SK-N-SH (cell line): Measurements from ENCODE around the gene MAP2K4. TPM values are rescaled to one million over a fixed set of nuclear protein-coding genes. Genes with fewer than 3 reads are reported as not detected.

Experiments used
- CTCF ChIA-PET: fragments of 300-600, 350-600 bp; formaldehyde crosslinking; extraction: SDS; loops from one replicate; lab custom pipeline; 2021; lab: Yijun Ruan, JAX
- POLR2A ChIA-PET: fragments of 350-600 bp; sonication (Branson Sonifier 250); formaldehyde crosslinking; extraction: SDS; loops from one replicate; lab custom pipeline; 2020; ENCODE audit warnings: antibody characterized with exemption, inconsistent platforms; lab: Yijun Ruan, JAX
- DNase-seq: peaks from one replicate; pipeline ENCODE4 v3.0.0; 2012
- H2AFZ ChIP-seq: fragments of 200-600 bp; sonication (generic); 2 replicates; pipeline ENCODE4 v1.8.1; 2016; ENCODE audit warnings: antibody characterized with exemption, mild to moderate bottlenecking, low read depth
- H3F3A ChIP-seq: fragments of 200-600 bp; sonication (generic); replicated peaks from 2 replicates; pipeline ENCODE3; 2016; ENCODE audit warnings: antibody characterized with exemption, mild to moderate bottlenecking; ENCODE audit not compliant: insufficient read depth
- H3K27ac ChIP-seq, 2 experiments: fragments of 200-500 bp in 1 of 2; fragments of 200-600 bp in 1 of 2; sonication (Bioruptor generic) in 1 of 2; sonication (generic), shearing (Covaris generic) in 1 of 2; 2 replicates each; pipeline versions ENCODE4 v1.5.1 to v1.6.1; 2014 to 2016; ENCODE audit warnings: low read depth in 2 of 2, inconsistent platforms in 1 of 2, low read length in 1 of 2, mild to moderate bottlenecking in 1 of 2, mixed read lengths in 1 of 2
- H3K27me3 ChIP-seq: fragments of 200-600 bp; sonication (generic), shearing (Covaris generic); 2 replicates; pipeline ENCODE4 v1.6.1; 2016; ENCODE audit warnings: mixed run types; ENCODE audit not compliant: insufficient read depth
- H3K36me3 ChIP-seq, 2 experiments: fragments of 200-500 bp in 1 of 2; fragments of 200-600 bp in 1 of 2; sonication (Bioruptor generic) in 1 of 2; sonication (generic) in 1 of 2; replicated peaks in 1 of 2; 2 replicates each; pipeline versions ENCODE3 to v1.5.1; 2014 to 2016; ENCODE audit warnings: low read length in 1 of 2, mild to moderate bottlenecking in 1 of 2; ENCODE audit not compliant: insufficient read depth in 2 of 2, control insufficient read depth in 1 of 2
- H3K4me1 ChIP-seq, 2 experiments: fragments of 200-500 bp in 1 of 2; fragments of 200-600 bp in 1 of 2; sonication (Bioruptor generic) in 1 of 2; sonication (generic), shearing (Covaris generic) in 1 of 2; 2 replicates each; pipeline versions ENCODE4 v1.5.1 to v1.6.1; 2014 to 2016; ENCODE audit warnings: low read depth in 1 of 2, low read length in 1 of 2, mixed run types in 1 of 2; ENCODE audit not compliant: insufficient read depth in 2 of 2, control insufficient read depth in 1 of 2
- H3K4me2 ChIP-seq: fragments of 200-600 bp; sonication (generic), shearing (Covaris generic); 2 replicates; pipeline ENCODE4 v1.6.1; 2017; ENCODE audit warnings: mixed run types
- H3K4me3 ChIP-seq, 2 experiments: fragments of 200-500 bp in 1 of 2; fragments of 200-600 bp in 1 of 2; sonication (Bioruptor generic) in 1 of 2; sonication (generic), shearing (Covaris generic) in 1 of 2; 2 replicates each; pipeline versions ENCODE4 v1.5.1 to v1.8.1; 2014 to 2016; ENCODE audit warnings: low read depth in 2 of 2, inconsistent platforms in 1 of 2, low read length in 1 of 2, mild to moderate bottlenecking in 1 of 2, mixed read lengths in 1 of 2, moderate library complexity in 1 of 2
- H3K79me2 ChIP-seq: fragments of 200-600 bp; sonication (generic); 2 replicates; pipeline ENCODE4 v1.8.1; 2017; ENCODE audit warnings: mild to moderate bottlenecking; ENCODE audit not compliant: insufficient read depth
- H3K9ac ChIP-seq: fragments of 200-600 bp; sonication (generic); 2 replicates; pipeline ENCODE4 v1.6.1; 2017; ENCODE audit warnings: mixed run types
- H3K9me2 ChIP-seq: fragments of 200-600 bp; sonication (generic); 2 replicates; pipeline ENCODE4 v1.6.1; 2017; ENCODE audit warnings: mixed run types
- H3K9me3 ChIP-seq: fragments of 200-600 bp; sonication (generic); 2 replicates; pipeline ENCODE4 v1.6.1; 2017; ENCODE audit warnings: mixed run types, mild to moderate bottlenecking, moderate library complexity
- H4K20me1 ChIP-seq: fragments of 200-600 bp; sonication (generic); 2 replicates; pipeline ENCODE4 v1.6.1; 2017; ENCODE audit warnings: mild to moderate bottlenecking, mixed run types; ENCODE audit not compliant: insufficient read depth
- CHD2 ChIP-seq: fragments of 150-350 bp; IDR thresholded peaks from 2 replicates; pipeline ENCODE4 v1.6.1; 2018; ENCODE audit warnings: low read length; ENCODE audit not compliant: partially characterized antibody
- CTCF ChIP-seq: fragments of 200-600 bp; sonication (generic); IDR thresholded peaks from 2 replicates; pipeline ENCODE4 v1.6.1; 2017; ENCODE audit warnings: antibody characterized with exemption, mild to moderate bottlenecking, moderate library complexity
- ELF1 ChIP-seq: IDR thresholded peaks from 2 replicates; pipeline ENCODE4 v1.4.0; 2012
- FOXJ3 ChIP-seq: sonication (generic); formaldehyde crosslinking; IDR thresholded peaks from 2 replicates; pipeline ENCODE4 v1.5.1; 2020; ENCODE audit warnings: mild to moderate bottlenecking, missing genetic modification reagents
- FOXM1 ChIP-seq: IDR thresholded peaks from 2 replicates; pipeline ENCODE4 v1.4.0; 2012; ENCODE audit warnings: low read depth, mild to moderate bottlenecking
- JUND ChIP-seq: IDR thresholded peaks from 2 replicates; pipeline ENCODE4 v1.4.0; 2012
- MAX ChIP-seq: IDR thresholded peaks from 2 replicates; pipeline ENCODE4 v1.4.0; 2012; ENCODE audit warnings: low read depth
- MXI1 ChIP-seq: IDR thresholded peaks from 2 replicates; pipeline ENCODE4 v1.6.1; 2012; ENCODE audit warnings: mild to moderate bottlenecking, low read depth, low read length, improper control_type of control experiment
- NFIC ChIP-seq: IDR thresholded peaks from 2 replicates; pipeline ENCODE4 v1.4.0; 2012; ENCODE audit warnings: borderline replicate concordance
- NRF1 ChIP-seq: IDR thresholded peaks from 2 replicates; pipeline ENCODE4 v1.6.1; 2012; ENCODE audit warnings: low read depth, mild to moderate bottlenecking, low read length
- RAD21 ChIP-seq: IDR thresholded peaks from 2 replicates; pipeline ENCODE4 v1.6.1; 2012; ENCODE audit warnings: mild to moderate bottlenecking, low read length
- RCOR1 ChIP-seq: fragments of 150-350 bp; IDR thresholded peaks from 2 replicates; pipeline ENCODE4 v1.6.1; 2017; ENCODE audit warnings: antibody characterized with exemption, low read length
- RFX5 ChIP-seq: IDR thresholded peaks from 2 replicates; pipeline ENCODE4 v1.6.1; 2012; ENCODE audit warnings: mild to moderate bottlenecking, improper control_type of control experiment, low read length
- RXRA ChIP-seq: IDR thresholded peaks from 2 replicates; pipeline ENCODE4 v1.4.0; 2012; ENCODE audit warnings: low read depth, mild to moderate bottlenecking, borderline replicate concordance
- SIN3A ChIP-seq: IDR thresholded peaks from 2 replicates; pipeline ENCODE4 v1.6.1; 2012; ENCODE audit warnings: low read depth, mild to moderate bottlenecking, low read length, moderate library complexity, borderline replicate concordance
- SMC3 ChIP-seq: IDR thresholded peaks from 2 replicates; pipeline ENCODE4 v1.6.1; 2012; ENCODE audit warnings: low read depth, low read length, improper control_type of control experiment
- TCF12 ChIP-seq: IDR thresholded peaks from 2 replicates; pipeline ENCODE4 v1.4.0; 2012
- TEAD4 ChIP-seq: IDR thresholded peaks from 2 replicates; pipeline ENCODE4 v1.4.0; 2012; ENCODE audit warnings: mild to moderate bottlenecking, borderline replicate concordance; ENCODE audit not compliant: insufficient read depth
- WGBS: methylation state at CpG from one replicate; pipeline ENCODE4 v1.1.6; 2017; ENCODE audit warnings: low lambda C conversion rate; 5-methylcytosine and 5-hydroxymethylcytosine counted together
- polyA plus RNA-seq, 3 experiments: library from polyadenylated mRNA; depleted of rRNA; stranded (reverse); fragments of >200 nt; gene quantifications; 2 replicates each; pipeline ENCODE4 v1.2.3, GENCODE V29; 2012
- TF ChIP-seq, protein P1 (sequence below): IDR thresholded peaks from 2 replicates; pipeline ENCODE4; 2012
- TF ChIP-seq, protein P2 (sequence below): IDR thresholded peaks from 2 replicates; pipeline ENCODE4 v1.6.1; 2012; ENCODE audit warnings: mild to moderate bottlenecking, low read depth, low read length, moderate library complexity

The MAP2K4 gene
- polyA plus RNA-seq, 1 of the 3 experiments (the other 2 are of a cell fraction): 10.6 TPM

DNA sequence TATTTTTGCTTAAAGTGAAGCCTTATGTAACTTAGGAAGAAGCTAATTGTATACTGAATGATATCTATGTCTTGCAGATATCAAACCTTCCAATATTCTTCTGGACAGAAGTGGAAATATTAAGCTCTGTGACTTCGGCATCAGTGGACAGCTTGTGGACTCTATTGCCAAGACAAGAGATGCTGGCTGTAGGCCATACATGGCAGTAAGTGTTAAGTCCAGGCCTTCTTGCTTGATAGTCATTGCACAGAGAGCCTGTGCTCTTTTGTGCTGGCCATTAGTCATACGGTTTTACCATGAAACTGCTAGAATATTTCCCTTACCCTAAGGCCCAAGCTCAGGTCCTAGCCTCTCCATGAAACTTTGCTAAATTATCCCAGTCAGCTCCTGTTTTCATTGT is 92.5 kb downstream of the MAP2K4 start (continued):
- TF ChIP-seq RXRA (no peak), RAD21 (no peak), FOXJ3 (CRISPR knock-in tag) (no peak)

DNA sequence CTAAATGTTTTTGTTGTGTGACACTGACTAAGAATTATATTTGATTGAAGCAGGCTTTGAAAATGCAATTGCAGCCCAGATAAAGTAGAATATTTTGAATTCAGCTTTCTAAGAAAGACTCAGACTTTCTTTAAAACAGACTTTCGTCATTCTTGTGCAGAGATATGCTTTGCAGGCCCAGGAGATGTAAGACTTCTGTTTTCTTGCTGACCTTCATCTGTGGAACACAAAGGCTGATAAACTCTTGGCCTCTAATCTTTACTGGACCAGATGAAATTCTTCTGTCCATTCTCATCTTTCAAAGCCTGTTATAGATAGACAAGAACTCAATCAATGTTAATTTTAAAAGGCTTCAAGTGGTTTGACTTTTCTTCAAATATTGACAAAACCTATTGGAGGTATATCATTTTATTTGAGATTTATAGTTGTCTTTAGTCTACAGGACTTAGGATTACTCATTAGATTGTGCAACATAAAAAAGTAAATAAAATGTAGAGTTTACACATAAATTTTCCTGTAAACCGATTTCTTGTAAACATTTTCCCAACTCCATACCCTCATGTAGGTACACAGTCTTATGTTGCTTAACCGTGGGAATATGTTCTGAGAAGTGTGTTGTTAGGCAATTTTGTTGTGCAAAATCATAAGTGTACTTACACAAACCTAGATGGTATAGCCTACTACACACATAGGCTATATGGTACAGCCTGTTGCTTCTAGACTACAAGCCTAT is 94.2 kb downstream of the MAP2K4 start:
- no peak overlapping the region for H3K27ac ChIP-seq
- H3K36me3 ChIP-seq: peaks cover 61 to 70% of the 10 kb centered on the region in 2 experiments
- DNase-seq: no peak
- H3K4me2 ChIP-seq: no peak overlapping the region
- peaks cover 4% of the 10 kb centered on the region; the same call in 1 of the 2 replicates for H3K9me2 ChIP-seq
- H3K27me3 ChIP-seq: no peaks in the 10 kb centered on the region
- WGBS: 77% methylated on average over 3 of the region's 3 CpGs
- no peaks in the 10 kb centered on the region for H3F3A ChIP-seq
- no peaks in the 10 kb centered on the region for H3K79me2 ChIP-seq
- H3K4me1 ChIP-seq: no peaks in the 10 kb centered on the region
- TF ChIP-seq, protein P1, sequence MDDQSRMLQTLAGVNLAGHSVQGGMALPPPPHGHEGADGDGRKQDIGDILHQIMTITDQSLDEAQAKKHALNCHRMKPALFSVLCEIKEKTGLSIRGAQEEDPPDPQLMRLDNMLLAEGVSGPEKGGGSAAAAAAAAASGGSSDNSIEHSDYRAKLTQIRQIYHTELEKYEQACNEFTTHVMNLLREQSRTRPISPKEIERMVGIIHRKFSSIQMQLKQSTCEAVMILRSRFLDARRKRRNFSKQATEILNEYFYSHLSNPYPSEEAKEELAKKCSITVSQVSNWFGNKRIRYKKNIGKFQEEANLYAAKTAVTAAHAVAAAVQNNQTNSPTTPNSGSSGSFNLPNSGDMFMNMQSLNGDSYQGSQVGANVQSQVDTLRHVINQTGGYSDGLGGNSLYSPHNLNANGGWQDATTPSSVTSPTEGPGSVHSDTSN: no peak
- TF ChIP-seq NFIC (no peak), JUND (no peak), RXRA (no peak), FOXM1 (no peak), ELF1 (no peak), CHD2 (no peak), SMC3 (no peak), SIN3A (no peak), MAX (no peak), RFX5 (no peak), TEAD4 (no peak), CTCF (no peak), MXI1 (no peak), NRF1 (no peak), RCOR1 (no peak), TCF12 (no peak)
- TF ChIP-seq, protein P2, sequence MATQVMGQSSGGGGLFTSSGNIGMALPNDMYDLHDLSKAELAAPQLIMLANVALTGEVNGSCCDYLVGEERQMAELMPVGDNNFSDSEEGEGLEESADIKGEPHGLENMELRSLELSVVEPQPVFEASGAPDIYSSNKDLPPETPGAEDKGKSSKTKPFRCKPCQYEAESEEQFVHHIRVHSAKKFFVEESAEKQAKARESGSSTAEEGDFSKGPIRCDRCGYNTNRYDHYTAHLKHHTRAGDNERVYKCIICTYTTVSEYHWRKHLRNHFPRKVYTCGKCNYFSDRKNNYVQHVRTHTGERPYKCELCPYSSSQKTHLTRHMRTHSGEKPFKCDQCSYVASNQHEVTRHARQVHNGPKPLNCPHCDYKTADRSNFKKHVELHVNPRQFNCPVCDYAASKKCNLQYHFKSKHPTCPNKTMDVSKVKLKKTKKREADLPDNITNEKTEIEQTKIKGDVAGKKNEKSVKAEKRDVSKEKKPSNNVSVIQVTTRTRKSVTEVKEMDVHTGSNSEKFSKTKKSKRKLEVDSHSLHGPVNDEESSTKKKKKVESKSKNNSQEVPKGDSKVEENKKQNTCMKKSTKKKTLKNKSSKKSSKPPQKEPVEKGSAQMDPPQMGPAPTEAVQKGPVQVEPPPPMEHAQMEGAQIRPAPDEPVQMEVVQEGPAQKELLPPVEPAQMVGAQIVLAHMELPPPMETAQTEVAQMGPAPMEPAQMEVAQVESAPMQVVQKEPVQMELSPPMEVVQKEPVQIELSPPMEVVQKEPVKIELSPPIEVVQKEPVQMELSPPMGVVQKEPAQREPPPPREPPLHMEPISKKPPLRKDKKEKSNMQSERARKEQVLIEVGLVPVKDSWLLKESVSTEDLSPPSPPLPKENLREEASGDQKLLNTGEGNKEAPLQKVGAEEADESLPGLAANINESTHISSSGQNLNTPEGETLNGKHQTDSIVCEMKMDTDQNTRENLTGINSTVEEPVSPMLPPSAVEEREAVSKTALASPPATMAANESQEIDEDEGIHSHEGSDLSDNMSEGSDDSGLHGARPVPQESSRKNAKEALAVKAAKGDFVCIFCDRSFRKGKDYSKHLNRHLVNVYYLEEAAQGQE: no peak
- H3K4me3 ChIP-seq: no peak overlapping the region
- POLR2A ChIA-PET: no interaction called here
- H3K9me3 ChIP-seq: no peaks in the 10 kb centered on the region
- CTCF ChIA-PET: no interaction called here
- no peak overlapping the region for H2AFZ ChIP-seq
- H4K20me1 ChIP-seq: no peaks in the 10 kb centered on the region
- H3K9ac ChIP-seq: no peak overlapping the region
